SK-N-SH (cell line): ENCODE measurements around the gene RPL39L. TPM values are rescaled to one million over a fixed set of nuclear protein-coding genes. Genes with fewer than 3 reads are reported as not detected.

Source experiments
- CTCF ChIA-PET: fragments of 300-600, 350-600 bp; formaldehyde crosslinking; extraction: SDS; loops from one replicate; lab custom pipeline; 2021; lab: Yijun Ruan, JAX
- POLR2A ChIA-PET: fragments of 350-600 bp; sonication (Branson Sonifier 250); formaldehyde crosslinking; extraction: SDS; loops from one replicate; lab custom pipeline; 2020; ENCODE audit warnings: antibody characterized with exemption, inconsistent platforms; lab: Yijun Ruan, JAX
- DNase-seq: peaks from one replicate; pipeline ENCODE4 v3.0.0; 2012
- H2AFZ ChIP-seq: fragments of 200-600 bp; sonication (generic); 2 replicates; pipeline ENCODE4 v1.8.1; 2016; ENCODE audit warnings: antibody characterized with exemption, mild to moderate bottlenecking, low read depth
- H3F3A ChIP-seq: fragments of 200-600 bp; sonication (generic); replicated peaks from 2 replicates; pipeline ENCODE3; 2016; ENCODE audit warnings: antibody characterized with exemption, mild to moderate bottlenecking; ENCODE audit not compliant: insufficient read depth
- H3K27ac ChIP-seq, 2 experiments: fragments of 200-500 bp in 1 of 2; fragments of 200-600 bp in 1 of 2; sonication (Bioruptor generic) in 1 of 2; sonication (generic), shearing (Covaris generic) in 1 of 2; 2 replicates each; pipeline versions ENCODE4 v1.5.1 to v1.6.1; 2014 to 2016; ENCODE audit warnings: low read depth in 2 of 2, inconsistent platforms in 1 of 2, low read length in 1 of 2, mild to moderate bottlenecking in 1 of 2, mixed read lengths in 1 of 2
- H3K27me3 ChIP-seq: fragments of 200-600 bp; sonication (generic), shearing (Covaris generic); 2 replicates; pipeline ENCODE4 v1.6.1; 2016; ENCODE audit warnings: mixed run types; ENCODE audit not compliant: insufficient read depth
- H3K36me3 ChIP-seq, 2 experiments: fragments of 200-500 bp in 1 of 2; fragments of 200-600 bp in 1 of 2; sonication (Bioruptor generic) in 1 of 2; sonication (generic) in 1 of 2; replicated peaks in 1 of 2; 2 replicates each; pipeline versions ENCODE3 to v1.5.1; 2014 to 2016; ENCODE audit warnings: low read length in 1 of 2, mild to moderate bottlenecking in 1 of 2; ENCODE audit not compliant: insufficient read depth in 2 of 2, control insufficient read depth in 1 of 2
- H3K4me1 ChIP-seq, 2 experiments: fragments of 200-500 bp in 1 of 2; fragments of 200-600 bp in 1 of 2; sonication (Bioruptor generic) in 1 of 2; sonication (generic), shearing (Covaris generic) in 1 of 2; 2 replicates each; pipeline versions ENCODE4 v1.5.1 to v1.6.1; 2014 to 2016; ENCODE audit warnings: low read depth in 1 of 2, low read length in 1 of 2, mixed run types in 1 of 2; ENCODE audit not compliant: insufficient read depth in 2 of 2, control insufficient read depth in 1 of 2
- H3K4me2 ChIP-seq: fragments of 200-600 bp; sonication (generic), shearing (Covaris generic); 2 replicates; pipeline ENCODE4 v1.6.1; 2017; ENCODE audit warnings: mixed run types
- H3K4me3 ChIP-seq, 2 experiments: fragments of 200-500 bp in 1 of 2; fragments of 200-600 bp in 1 of 2; sonication (Bioruptor generic) in 1 of 2; sonication (generic), shearing (Covaris generic) in 1 of 2; 2 replicates each; pipeline versions ENCODE4 v1.5.1 to v1.8.1; 2014 to 2016; ENCODE audit warnings: low read depth in 2 of 2, inconsistent platforms in 1 of 2, low read length in 1 of 2, mild to moderate bottlenecking in 1 of 2, mixed read lengths in 1 of 2, moderate library complexity in 1 of 2
- H3K79me2 ChIP-seq: fragments of 200-600 bp; sonication (generic); 2 replicates; pipeline ENCODE4 v1.8.1; 2017; ENCODE audit warnings: mild to moderate bottlenecking; ENCODE audit not compliant: insufficient read depth
- H3K9ac ChIP-seq: fragments of 200-600 bp; sonication (generic); 2 replicates; pipeline ENCODE4 v1.6.1; 2017; ENCODE audit warnings: mixed run types
- H3K9me2 ChIP-seq: fragments of 200-600 bp; sonication (generic); 2 replicates; pipeline ENCODE4 v1.6.1; 2017; ENCODE audit warnings: mixed run types
- H3K9me3 ChIP-seq: fragments of 200-600 bp; sonication (generic); 2 replicates; pipeline ENCODE4 v1.6.1; 2017; ENCODE audit warnings: mixed run types, mild to moderate bottlenecking, moderate library complexity
- H4K20me1 ChIP-seq: fragments of 200-600 bp; sonication (generic); 2 replicates; pipeline ENCODE4 v1.6.1; 2017; ENCODE audit warnings: mild to moderate bottlenecking, mixed run types; ENCODE audit not compliant: insufficient read depth
- ELF1 ChIP-seq: IDR thresholded peaks from 2 replicates; pipeline ENCODE4 v1.4.0; 2012
- MEF2A ChIP-seq: IDR thresholded peaks from 2 replicates; pipeline ENCODE4 v1.4.0; 2012; ENCODE audit warnings: low read depth, borderline replicate concordance
- MXI1 ChIP-seq: IDR thresholded peaks from 2 replicates; pipeline ENCODE4 v1.6.1; 2012; ENCODE audit warnings: mild to moderate bottlenecking, low read depth, low read length, improper control_type of control experiment
- RAD21 ChIP-seq: IDR thresholded peaks from 2 replicates; pipeline ENCODE4 v1.6.1; 2012; ENCODE audit warnings: mild to moderate bottlenecking, low read length
- RCOR1 ChIP-seq: fragments of 150-350 bp; IDR thresholded peaks from 2 replicates; pipeline ENCODE4 v1.6.1; 2017; ENCODE audit warnings: antibody characterized with exemption, low read length
- RFX5 ChIP-seq: IDR thresholded peaks from 2 replicates; pipeline ENCODE4 v1.6.1; 2012; ENCODE audit warnings: mild to moderate bottlenecking, improper control_type of control experiment, low read length
- RXRA ChIP-seq: IDR thresholded peaks from 2 replicates; pipeline ENCODE4 v1.4.0; 2012; ENCODE audit warnings: low read depth, mild to moderate bottlenecking, borderline replicate concordance
- SIN3A ChIP-seq: IDR thresholded peaks from 2 replicates; pipeline ENCODE4 v1.6.1; 2012; ENCODE audit warnings: low read depth, mild to moderate bottlenecking, low read length, moderate library complexity, borderline replicate concordance
- TAF1 ChIP-seq: IDR thresholded peaks from 2 replicates; pipeline ENCODE4 v1.6.1; 2012; ENCODE audit warnings: low read depth, mild to moderate bottlenecking, low read length, moderate library complexity, borderline replicate concordance
- TEAD4 ChIP-seq: IDR thresholded peaks from 2 replicates; pipeline ENCODE4 v1.4.0; 2012; ENCODE audit warnings: mild to moderate bottlenecking, borderline replicate concordance; ENCODE audit not compliant: insufficient read depth
- YY1 ChIP-seq: IDR thresholded peaks from 2 replicates; pipeline ENCODE4 v1.4.0; 2012; ENCODE audit warnings: low read depth, mild to moderate bottlenecking
- WGBS: methylation state at CpG from one replicate; pipeline ENCODE4 v1.1.6; 2017; ENCODE audit warnings: low lambda C conversion rate; 5-methylcytosine and 5-hydroxymethylcytosine counted together
- polyA plus RNA-seq, 3 experiments: library from polyadenylated mRNA; depleted of rRNA; stranded (reverse); fragments of >200 nt; gene quantifications; 2 replicates each; pipeline ENCODE4 v1.2.3, GENCODE V29; 2012
- TF ChIP-seq, protein P1 (sequence below): IDR thresholded peaks from 2 replicates; pipeline ENCODE4 v1.4.0; 2012; ENCODE audit warnings: low read depth
- TF ChIP-seq, protein P2 (sequence below): fragments of 150-350 bp; IDR thresholded peaks from 2 replicates; pipeline ENCODE4 v1.6.1; 2016; ENCODE audit warnings: mild to moderate bottlenecking, low read depth, low read length
- TF ChIP-seq, protein P3 (sequence below): IDR thresholded peaks from 2 replicates; pipeline ENCODE4 v1.6.1; 2012; ENCODE audit warnings: mild to moderate bottlenecking, low read depth, low read length, moderate library complexity
- TF ChIP-seq, protein P4 (sequence below): fragments of 200-600 bp; sonication (generic); IDR thresholded peaks from 2 replicates; pipeline ENCODE4 v1.6.1; 2017; ENCODE audit warnings: antibody characterized with exemption, mild to moderate bottlenecking, moderate library complexity
- TF ChIP-seq, protein P5 (sequence below): fragments of 150-350 bp; IDR thresholded peaks from 2 replicates; pipeline ENCODE4 v1.6.1; 2017; ENCODE audit warnings: antibody characterized with exemption, low read length, low read depth, borderline replicate concordance

Gene RPL39L
- polyA plus RNA-seq, 1 of the 3 experiments (the other 2 are of a cell fraction): 25.3 TPM

DNA sequence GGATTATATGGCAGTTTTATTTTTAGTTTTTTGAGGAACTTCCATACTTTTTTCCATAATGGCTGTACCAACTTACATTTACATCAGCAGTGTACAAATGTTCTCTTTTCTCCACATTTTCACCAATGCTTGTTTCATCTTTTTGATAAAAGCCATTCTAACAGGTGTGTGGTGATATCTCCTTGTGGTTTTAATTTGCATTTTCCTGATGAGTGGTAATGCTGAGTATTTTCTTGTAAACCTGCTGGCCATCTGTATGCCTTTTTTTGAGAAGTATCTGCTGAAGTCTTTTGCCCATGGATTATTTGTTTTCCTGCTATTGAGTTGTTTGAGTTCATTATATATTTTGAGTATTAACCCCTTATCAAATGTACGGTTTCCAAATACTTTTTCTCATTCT, 50.6 kb downstream of the RPL39L start:
- TF ChIP-seq RFX5 (no peak), YY1 (no peak), MXI1 (no peak), RCOR1 (no peak), MEF2A (no peak), TEAD4 (no peak), RAD21 (no peak), RXRA (no peak), SIN3A (no peak), ELF1 (no peak), TAF1 (no peak)
- TF ChIP-seq, protein P1, sequence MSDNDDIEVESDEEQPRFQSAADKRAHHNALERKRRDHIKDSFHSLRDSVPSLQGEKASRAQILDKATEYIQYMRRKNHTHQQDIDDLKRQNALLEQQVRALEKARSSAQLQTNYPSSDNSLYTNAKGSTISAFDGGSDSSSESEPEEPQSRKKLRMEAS: no peak
- TF ChIP-seq, protein P2, sequence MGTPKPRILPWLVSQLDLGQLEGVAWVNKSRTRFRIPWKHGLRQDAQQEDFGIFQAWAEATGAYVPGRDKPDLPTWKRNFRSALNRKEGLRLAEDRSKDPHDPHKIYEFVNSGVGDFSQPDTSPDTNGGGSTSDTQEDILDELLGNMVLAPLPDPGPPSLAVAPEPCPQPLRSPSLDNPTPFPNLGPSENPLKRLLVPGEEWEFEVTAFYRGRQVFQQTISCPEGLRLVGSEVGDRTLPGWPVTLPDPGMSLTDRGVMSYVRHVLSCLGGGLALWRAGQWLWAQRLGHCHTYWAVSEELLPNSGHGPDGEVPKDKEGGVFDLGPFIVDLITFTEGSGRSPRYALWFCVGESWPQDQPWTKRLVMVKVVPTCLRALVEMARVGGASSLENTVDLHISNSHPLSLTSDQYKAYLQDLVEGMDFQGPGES: no peak
- TF ChIP-seq, protein P3, sequence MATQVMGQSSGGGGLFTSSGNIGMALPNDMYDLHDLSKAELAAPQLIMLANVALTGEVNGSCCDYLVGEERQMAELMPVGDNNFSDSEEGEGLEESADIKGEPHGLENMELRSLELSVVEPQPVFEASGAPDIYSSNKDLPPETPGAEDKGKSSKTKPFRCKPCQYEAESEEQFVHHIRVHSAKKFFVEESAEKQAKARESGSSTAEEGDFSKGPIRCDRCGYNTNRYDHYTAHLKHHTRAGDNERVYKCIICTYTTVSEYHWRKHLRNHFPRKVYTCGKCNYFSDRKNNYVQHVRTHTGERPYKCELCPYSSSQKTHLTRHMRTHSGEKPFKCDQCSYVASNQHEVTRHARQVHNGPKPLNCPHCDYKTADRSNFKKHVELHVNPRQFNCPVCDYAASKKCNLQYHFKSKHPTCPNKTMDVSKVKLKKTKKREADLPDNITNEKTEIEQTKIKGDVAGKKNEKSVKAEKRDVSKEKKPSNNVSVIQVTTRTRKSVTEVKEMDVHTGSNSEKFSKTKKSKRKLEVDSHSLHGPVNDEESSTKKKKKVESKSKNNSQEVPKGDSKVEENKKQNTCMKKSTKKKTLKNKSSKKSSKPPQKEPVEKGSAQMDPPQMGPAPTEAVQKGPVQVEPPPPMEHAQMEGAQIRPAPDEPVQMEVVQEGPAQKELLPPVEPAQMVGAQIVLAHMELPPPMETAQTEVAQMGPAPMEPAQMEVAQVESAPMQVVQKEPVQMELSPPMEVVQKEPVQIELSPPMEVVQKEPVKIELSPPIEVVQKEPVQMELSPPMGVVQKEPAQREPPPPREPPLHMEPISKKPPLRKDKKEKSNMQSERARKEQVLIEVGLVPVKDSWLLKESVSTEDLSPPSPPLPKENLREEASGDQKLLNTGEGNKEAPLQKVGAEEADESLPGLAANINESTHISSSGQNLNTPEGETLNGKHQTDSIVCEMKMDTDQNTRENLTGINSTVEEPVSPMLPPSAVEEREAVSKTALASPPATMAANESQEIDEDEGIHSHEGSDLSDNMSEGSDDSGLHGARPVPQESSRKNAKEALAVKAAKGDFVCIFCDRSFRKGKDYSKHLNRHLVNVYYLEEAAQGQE: no peak
- TF ChIP-seq, protein P4, sequence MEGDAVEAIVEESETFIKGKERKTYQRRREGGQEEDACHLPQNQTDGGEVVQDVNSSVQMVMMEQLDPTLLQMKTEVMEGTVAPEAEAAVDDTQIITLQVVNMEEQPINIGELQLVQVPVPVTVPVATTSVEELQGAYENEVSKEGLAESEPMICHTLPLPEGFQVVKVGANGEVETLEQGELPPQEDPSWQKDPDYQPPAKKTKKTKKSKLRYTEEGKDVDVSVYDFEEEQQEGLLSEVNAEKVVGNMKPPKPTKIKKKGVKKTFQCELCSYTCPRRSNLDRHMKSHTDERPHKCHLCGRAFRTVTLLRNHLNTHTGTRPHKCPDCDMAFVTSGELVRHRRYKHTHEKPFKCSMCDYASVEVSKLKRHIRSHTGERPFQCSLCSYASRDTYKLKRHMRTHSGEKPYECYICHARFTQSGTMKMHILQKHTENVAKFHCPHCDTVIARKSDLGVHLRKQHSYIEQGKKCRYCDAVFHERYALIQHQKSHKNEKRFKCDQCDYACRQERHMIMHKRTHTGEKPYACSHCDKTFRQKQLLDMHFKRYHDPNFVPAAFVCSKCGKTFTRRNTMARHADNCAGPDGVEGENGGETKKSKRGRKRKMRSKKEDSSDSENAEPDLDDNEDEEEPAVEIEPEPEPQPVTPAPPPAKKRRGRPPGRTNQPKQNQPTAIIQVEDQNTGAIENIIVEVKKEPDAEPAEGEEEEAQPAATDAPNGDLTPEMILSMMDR: no peak
- TF ChIP-seq, protein P5, sequence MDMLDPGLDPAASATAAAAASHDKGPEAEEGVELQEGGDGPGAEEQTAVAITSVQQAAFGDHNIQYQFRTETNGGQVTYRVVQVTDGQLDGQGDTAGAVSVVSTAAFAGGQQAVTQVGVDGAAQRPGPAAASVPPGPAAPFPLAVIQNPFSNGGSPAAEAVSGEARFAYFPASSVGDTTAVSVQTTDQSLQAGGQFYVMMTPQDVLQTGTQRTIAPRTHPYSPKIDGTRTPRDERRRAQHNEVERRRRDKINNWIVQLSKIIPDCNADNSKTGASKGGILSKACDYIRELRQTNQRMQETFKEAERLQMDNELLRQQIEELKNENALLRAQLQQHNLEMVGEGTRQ: no peak
- Histone ChIP-seq H3K9me2 (no peaks in the 10 kb centered on the region), H3K4me3 (no peak overlapping the region), H3F3A (no peaks in the 10 kb centered on the region), H3K4me2 (no peak overlapping the region), H3K4me1 (no peaks in the 10 kb centered on the region; a peak in 1 of 4 replicates), H3K79me2 (no peaks in the 10 kb centered on the region), H3K9me3 (peaks cover 6% of the 10 kb centered on the region; the same call in 1 of the 2 replicates), H3K27me3 (no peaks in the 10 kb centered on the region), H3K36me3 (no peaks in the 10 kb centered on the region), H3K9ac (no peak overlapping the region), H3K27ac (no peak overlapping the region), H4K20me1 (no peaks in the 10 kb centered on the region), H2AFZ (no peak overlapping the region)
- POLR2A ChIA-PET: no interaction called here
- WGBS: 42% methylated on average over 1 of the region's 1 CpG
- DNase-seq: no peak
- CTCF ChIA-PET: no interaction called here
